Transverse colon (tissue), 4 donors: ENCODE results near the gene ESRRA. TPM values are rescaled to one million over a fixed set of nuclear protein-coding genes. Genes with fewer than 3 reads are reported as not detected.

Source experiments
- DNase-seq: peaks from one replicate; pipeline ENCODE4 v3.0.0-alpha.2; 2019
- H3K27ac ChIP-seq, 4 donors: fragments of 200-600 bp; sonication (generic); 2 replicates each; pipeline ENCODE4 v1.5.1; 2016 to 2018; ENCODE audit warnings: inconsistent platforms in 4 of 4
- H3K27me3 ChIP-seq: fragments of 200-600 bp; sonication (generic); 2 replicates; pipeline ENCODE4 v1.5.1; 2017; ENCODE audit warnings: inconsistent platforms
- H3K36me3 ChIP-seq, 4 donors: fragments of 200-600 bp; sonication (generic); 2 replicates each; pipeline ENCODE4 v1.5.1; 2017 to 2019; ENCODE audit warnings: inconsistent platforms in 4 of 4
- H3K4me1 ChIP-seq, 4 donors: fragments of 200-600 bp; sonication (generic); 2 replicates each; pipeline ENCODE4 v1.5.1; 2017 to 2020; ENCODE audit warnings: inconsistent platforms in 4 of 4
- H3K4me3 ChIP-seq, 4 donors: fragments of 200-600 bp; sonication (generic); 1 replicate in 1 of 4; 2 replicates in 3 of 4; pipeline versions ENCODE4 v1.5.1 to v1.6.1; 2017 to 2019; ENCODE audit warnings: inconsistent platforms in 4 of 4
- H3K9me3 ChIP-seq, 2 donors: fragments of 200-600 bp; sonication (generic); 2 replicates each; pipeline ENCODE4 v1.5.1; 2017 to 2019; ENCODE audit warnings: inconsistent platforms in 2 of 2
- CTCF ChIP-seq, 5 experiments: fragments of 200-600 bp in 3 of 5; fragments of 450-650 bp in 2 of 5; sonication (generic) in 3 of 5; IDR thresholded peaks; 1 replicate in 2 of 5; 2 replicates in 3 of 5; pipeline ENCODE4 v1.5.1; 2016 to 2017; ENCODE audit warnings: antibody characterized with exemption in 5 of 5, inconsistent platforms in 3 of 5, mild to moderate bottlenecking in 2 of 5, moderate library complexity in 1 of 5
- EP300 ChIP-seq: sonication (generic); formaldehyde crosslinking; IDR thresholded peaks from one replicate; pipeline ENCODE4 v1.6.1; 2017; ENCODE audit warnings: antibody characterized with exemption, low read depth
- POLR2A ChIP-seq: fragments of 450-650 bp; IDR thresholded peaks from one replicate; pipeline ENCODE4 v1.6.1; 2016; ENCODE audit warnings: antibody characterized with exemption, mild to moderate bottlenecking, moderate library complexity
- POLR2AphosphoS5 ChIP-seq, 3 donors: sonication (generic); formaldehyde crosslinking; IDR thresholded peaks; one replicate each; pipeline ENCODE4 v1.6.1; 2016; ENCODE audit warnings: antibody characterized with exemption in 3 of 3
- WGBS, 2 donors: methylation state at CpG; one replicate each; pipeline ENCODE4 v1.1.5; 2018; ENCODE audit warnings: low coverage in 1 of 2; 5-methylcytosine and 5-hydroxymethylcytosine counted together
- in situ Hi-C, 4 donors: fragments of 200-750 bp; cut with MboI; loops; one replicate each; pipeline versions ENCODE4 v1.15.0 to v1.15.1; 2017; ENCODE audit warnings: low sequenced_read_pairs in 3 of 4, low pct_ligation_motif_present in 1 of 4, low pct_unique_long_range_greater_than_20kb in 1 of 4
- intact Hi-C: fragments of 100-400 bp; cut with DNase I; formaldehyde crosslinking; loops from one replicate; pipeline ENCODE4 v1.15.1; 2023; ENCODE audit warnings: low total_unique reads
- total RNA-seq, 4 donors: library from RNA; depleted of rRNA; stranded (reverse); fragments of >200 nt; gene quantifications; one replicate each; pipeline ENCODE4 v1.1.0, GENCODE V29; 2016

ESRRA gene
- total RNA-seq, 4 donors from 2014 or later, result 142 to 272 (median 221) TPM

DNA sequence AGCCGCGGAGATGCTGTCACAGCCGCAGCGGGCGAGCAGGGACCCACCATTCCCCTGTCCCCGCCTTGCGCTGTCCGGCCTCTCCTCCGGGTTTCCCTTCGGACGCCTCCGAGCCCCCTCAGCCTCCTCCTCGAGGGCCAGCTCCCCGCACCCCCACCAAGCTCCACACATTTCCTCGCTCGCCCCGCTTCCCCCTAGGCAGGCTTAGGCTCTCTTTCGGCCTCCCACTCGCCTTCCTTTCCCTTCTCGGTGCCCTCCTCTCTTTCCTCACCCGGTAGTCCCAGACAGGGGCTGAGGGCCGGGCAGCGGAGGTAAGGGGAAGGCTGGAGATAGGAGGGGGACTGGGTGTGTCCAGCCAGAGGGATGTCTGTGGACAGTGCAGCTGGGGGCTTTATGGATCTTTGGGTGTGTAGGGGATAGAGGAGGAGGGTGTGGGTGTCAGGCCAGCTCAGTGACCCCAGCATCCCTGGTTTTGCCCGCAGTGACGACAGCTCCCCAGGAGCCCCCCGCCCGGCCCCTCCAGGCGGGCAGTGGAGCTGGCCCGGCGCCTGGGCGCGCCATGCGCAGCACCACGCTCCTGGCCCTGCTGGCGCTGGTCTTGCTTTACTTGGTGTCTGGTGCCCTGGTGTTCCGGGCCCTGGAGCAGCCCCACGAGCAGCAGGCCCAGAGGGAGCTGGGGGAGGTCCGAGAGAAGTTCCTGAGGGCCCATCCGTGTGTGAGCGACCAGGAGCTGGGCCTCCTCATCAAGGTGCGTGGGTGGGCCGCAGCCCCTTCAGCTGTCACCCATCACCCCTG, 12.7 kb upstream of the ESRRA start:
- no peak for DNase-seq
- Histone ChIP-seq H3K4me1 (peaks cover 0 to 20% (median 17%) of the 10 kb centered on the region in 4 donors), H3K27me3 (peaks cover 82% of the 10 kb centered on the region), H3K36me3 (no peaks in the 10 kb centered on the region), H3K27ac (no peak overlapping the region), H3K9me3 (no peaks in the 10 kb centered on the region), H3K4me3 (peak overlapping the region in 2 of 4 donors; percentile 27 to 43)
- TF ChIP-seq EP300, result no peak
- no peak for TF ChIP-seq CTCF (IDR thresholded peaks at IDR 0.05)
- TF ChIP-seq POLR2AphosphoS5 (IDR thresholded peaks at IDR 0.05), result no peak
- TF ChIP-seq POLR2A, result no peak
- intact Hi-C loops (no loop called here), in situ Hi-C loops (loop anchor here in 1 of 4 donors (10.0 kb wide), 1 partner anchor 88 kb away; the partner anchor contains the start of gene FERMT3)
- WGBS, 2 donors, result 0 to 32% methylated on average over 2 to 36 of the region's 42 CpGs

DNA sequence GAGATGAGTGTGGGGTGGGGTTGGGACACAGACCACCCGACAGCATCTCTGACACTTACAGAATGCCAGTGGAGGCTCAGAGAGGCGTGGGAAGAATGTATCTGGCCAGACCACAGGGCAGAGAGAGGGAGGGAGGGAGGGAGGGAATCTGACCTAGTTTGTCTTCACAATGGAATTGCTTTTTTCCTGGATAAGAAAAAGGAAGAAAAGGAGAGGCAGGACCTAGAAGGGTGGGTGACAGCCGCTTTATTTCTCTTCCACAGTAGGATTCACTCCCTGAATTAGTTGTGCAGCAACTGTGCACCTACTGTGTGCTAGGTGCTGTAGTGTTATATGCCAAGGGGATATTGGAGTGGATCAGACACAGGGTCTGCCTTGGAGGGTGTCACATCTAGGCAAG, 10.6 kb upstream of the ESRRA start:
- in situ Hi-C loops, result loop anchor here in 2 of 4 donors (5.0 to 10.0 kb wide), 2 partner anchors 90 to 92 kb away; partner anchors contain the start of gene FERMT3 (in 1 of the 2)
- no peak for DNase-seq
- intact Hi-C loops, result no loop called here

DNA sequence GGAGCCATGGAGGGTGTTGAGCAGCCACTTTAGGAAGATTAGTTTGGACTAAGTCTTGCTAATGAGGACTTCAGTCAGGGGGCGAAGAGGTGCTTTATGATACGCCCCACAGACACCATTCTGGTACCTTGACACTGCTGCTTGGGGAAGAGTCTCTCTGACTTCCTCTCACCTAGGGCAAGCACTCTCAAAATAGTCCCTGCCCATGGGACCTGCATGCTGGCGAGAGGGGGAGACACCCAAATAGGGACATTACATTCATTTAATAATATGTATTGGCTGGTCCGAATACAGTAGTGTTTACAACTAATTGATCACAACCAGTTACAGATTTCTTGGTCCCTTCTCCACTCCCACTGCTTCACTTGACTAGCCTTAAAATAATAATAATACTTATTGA, 9.6 kb upstream of the ESRRA start:
- Histone ChIP-seq H3K27ac (no peak overlapping the region), H3K27me3 (peaks cover 99% of the 10 kb centered on the region), H3K9me3 (no peaks in the 10 kb centered on the region), H3K36me3 (no peaks in the 10 kb centered on the region), H3K4me3 (no peak overlapping the region), H3K4me1 (peaks cover 17 to 38% (median 35%) of the 10 kb centered on the region in 4 donors)
- in situ Hi-C loops, result loop anchor here in 2 of 4 donors (5.0 to 10.0 kb wide), 2 partner anchors 91 to 93 kb away; partner anchors contain the start of gene FERMT3 (in 1 of the 2)
- no peak for DNase-seq
- TF ChIP-seq POLR2AphosphoS5 (IDR thresholded peaks at IDR 0.05) (no peak), POLR2A (no peak), CTCF (IDR thresholded peaks at IDR 0.05) (no peak)
- WGBS, 2 donors, result 93% methylated on average over 4 of the region's 4 CpGs; no CpG with 5 or more reads in 1 of the 2 donors
- intact Hi-C loops, result no loop called here

More for the DNA sequence above, 10.6 kb upstream of the ESRRA start:
- no peak overlapping the region for H3K4me3 ChIP-seq
- WGBS, 2 donors, result 50 to 55% methylated on average over 2 to 3 of the region's 3 CpGs
- H3K27me3 ChIP-seq, result peaks cover 99% of the 10 kb centered on the region
- H3K9me3 ChIP-seq, result no peaks in the 10 kb centered on the region
- TF ChIP-seq CTCF (IDR thresholded peaks at IDR 0.05), result no peak
- TF ChIP-seq POLR2AphosphoS5 (IDR thresholded peaks at IDR 0.05), result no peak
- TF ChIP-seq POLR2A, result no peak
- no peak for TF ChIP-seq EP300
- H3K36me3 ChIP-seq, result no peaks in the 10 kb centered on the region
- peaks cover 7 to 29% (median 25%) of the 10 kb centered on the region in 4 donors for H3K4me1 ChIP-seq
- H3K27ac ChIP-seq, result no peak overlapping the region

- H3K4me3 ChIP-seq, result no peak overlapping the region
- H3K9me3 ChIP-seq, result no peaks in the 10 kb centered on the region
- H3K36me3 ChIP-seq, result no peaks in the 10 kb centered on the region
- DNase-seq, result no peak
- peaks cover 18 to 37% (median 35%) of the 10 kb centered on the region in 4 donors for H3K4me1 ChIP-seq
- TF ChIP-seq POLR2AphosphoS5 (IDR thresholded peaks at IDR 0.05) (no peak), CTCF (IDR thresholded peaks at IDR 0.05) (no peak), EP300 (no peak), POLR2A (no peak)
- intact Hi-C loops (no loop called here), in situ Hi-C loops (loop anchor here in 2 of 4 donors (5.0 to 10.0 kb wide), 2 partner anchors 91 to 94 kb away; partner anchors contain the start of gene FERMT3 (in 1 of the 2))
- peaks cover 96% of the 10 kb centered on the region for H3K27me3 ChIP-seq
- no peak overlapping the region for H3K27ac ChIP-seq
- 38% methylated on average over 1 of the region's 1 CpG; no CpG with 5 or more reads in 1 of the 2 donors for WGBS, 2 donors
Measured at GRCh38 chr11:64296236-64296635, 9.1 kb upstream of the ESRRA start.
